GM12865 (cell line): ENCODE measurements around the gene CCL28.

Experiments
- DNase-seq: peaks from one replicate; pipeline ENCODE4 v3.0.0; 2010; ENCODE audit warnings: low read depth
- H3K4me3 ChIP-seq: 2 replicates; pipeline ENCODE4 v1.5.1; 2011; ENCODE audit warnings: mild to moderate bottlenecking, low read depth, low read length, control low read depth
- CTCF ChIP-seq: IDR thresholded peaks from 2 replicates; pipeline ENCODE4 v1.5.1; 2011; ENCODE audit warnings: low read length, control low read depth, low read depth, inconsistent platforms; ENCODE audit not compliant: insufficient read depth; ENCODE audit errors: missing control alignments

The CCL28 gene

GRCh38 chr5:43357878-43358281, 54.3 kb downstream of the CCL28 start:
- no peak overlapping the region for H3K4me3 ChIP-seq
- TF ChIP-seq CTCF = no peak
- DNase-seq = no peak

- H3K4me3 ChIP-seq = no peak overlapping the region
- TF ChIP-seq CTCF = no peak
- no peak for DNase-seq
These were observed 55.1 kb downstream of the CCL28 start for GRCh38 chr5:43357067-43357466.

GRCh38 chr5:43354774-43355173, 57.4 kb downstream of the CCL28 start:
- no peak for DNase-seq
- TF ChIP-seq CTCF = no peak
- no peak overlapping the region for H3K4me3 ChIP-seq

- TF ChIP-seq CTCF = no peak
- H3K4me3 ChIP-seq = no peak overlapping the region
- no peak for DNase-seq
These were observed 58.5 kb downstream of the CCL28 start for GRCh38 chr5:43353668-43354067.

- no peak for DNase-seq
- no peak overlapping the region for H3K4me3 ChIP-seq
- TF ChIP-seq CTCF = no peak
These were observed 59.3 kb downstream of the CCL28 start for GRCh38 chr5:43352915-43353314.

- H3K4me3 ChIP-seq = no peak overlapping the region
- no peak for DNase-seq
- TF ChIP-seq CTCF = no peak
These were observed 60.1 kb downstream of the CCL28 start for GRCh38 chr5:43352131-43352530.

- H3K4me3 ChIP-seq = no peak overlapping the region
- no peak for DNase-seq
- no peak for TF ChIP-seq CTCF
These were observed 63.3 kb downstream of the CCL28 start for GRCh38 chr5:43348861-43349363.
